HCT116 (cell line): ENCODE results near the gene DPH2. TPM values are rescaled to one million over a fixed set of nuclear protein-coding genes. Genes with fewer than 3 reads are reported as not detected.

Experiments used
- ATAC-seq: fragments of 200-7000 bp; cut with Tn5 transposase; 2 replicates; pipeline ENCODE4 v1.9.1; 2020; ENCODE audit warnings: mild to moderate bottlenecking, moderate library complexity
- BruUV-seq: library from RNA; stranded (reverse); fragments of 400-500 nt; replicated peaks from 2 replicates; lab custom pipeline; 2021; lab: Mats Ljungman, UMichigan
- CTCF ChIA-PET: fragments of 300-600 bp; sonication (Branson Sonifier 250); formaldehyde crosslinking; loops from one replicate; lab custom pipeline; 2021; ENCODE audit warnings: antibody characterized with exemption; lab: Charles Lee
- POLR2A ChIA-PET: fragments of 300-600, 350-600 bp; sonication (Branson Sonifier 250); formaldehyde crosslinking; loops from one replicate; lab custom pipeline; 2021; ENCODE audit warnings: antibody characterized with exemption; lab: Charles Lee
- RAD21 ChIA-PET, 2 experiments: fragments of 300-600 bp; sonication (Branson Sonifier 250); formaldehyde crosslinking; loops; one replicate each; lab custom pipeline; 2023; ENCODE audit warnings: low total read pairs in 2 of 2; ENCODE audit not compliant: uncharacterized antibody in 2 of 2, unreplicated experiment in 2 of 2, low non-redundant PET in 1 of 2; lab: Charles Lee
- DNase-seq: peaks from one replicate; pipeline ENCODE4 v3.0.0-alpha.2; 2010; ENCODE audit warnings: low read depth, low spot score
- H2AFZ ChIP-seq: fragments of 200-600 bp; shearing (Covaris generic), sonication (generic); 2 replicates; pipeline ENCODE4 v1.6.1; 2017; ENCODE audit warnings: low read depth, mixed run types, mixed read lengths, antibody characterized with exemption, low read length; ENCODE audit not compliant: poor library complexity, severe bottlenecking
- H3K27ac ChIP-seq: 2 replicates; pipeline ENCODE4 v1.5.1; 2012; ENCODE audit warnings: low read depth, low read length
- H3K27me3 ChIP-seq: fragments of 200-600 bp; sonication (generic); 2 replicates; pipeline ENCODE4 v1.6.1; 2016; ENCODE audit warnings: mixed run types, low read length, mixed read lengths; ENCODE audit not compliant: insufficient read depth
- H3K36me3 ChIP-seq, 2 experiments: fragments of 200-500 bp in 1 of 2; fragments of 200-600 bp in 1 of 2; sonication (Bioruptor generic) in 1 of 2; sonication (generic) in 1 of 2; 2 replicates each; pipeline versions ENCODE4 v1.5.1 to v1.6.1; 2014 to 2016; ENCODE audit warnings: low read length in 2 of 2, inconsistent platforms in 1 of 2, mixed read lengths in 1 of 2, mixed run types in 1 of 2; ENCODE audit not compliant: insufficient read depth in 2 of 2, control insufficient read depth in 1 of 2
- H3K4me1 ChIP-seq, 2 experiments: fragments of 200-600 bp in 1 of 2; sonication (generic) in 1 of 2; 2 replicates each; pipeline versions ENCODE4 v1.5.1 to v1.6.1; 2012 to 2017; ENCODE audit warnings: low read length in 2 of 2, inconsistent platforms in 1 of 2, mild to moderate bottlenecking in 1 of 2, mixed read lengths in 1 of 2, mixed run types in 1 of 2, moderate library complexity in 1 of 2; ENCODE audit not compliant: insufficient read depth in 2 of 2, control insufficient read depth in 1 of 2
- H3K4me2 ChIP-seq: fragments of 200-600 bp; sonication (generic); 2 replicates; pipeline ENCODE4 v1.6.1; 2017; ENCODE audit warnings: mixed run types, low read length, mixed read lengths
- H3K4me3 ChIP-seq, 2 experiments: fragments of 200-600 bp in 1 of 2; sonication (generic) in 1 of 2; replicated peaks in 1 of 2; 2 replicates each; pipeline ENCODE4 v1.5.1; 2011 to 2016; ENCODE audit warnings: low read length in 2 of 2, control low read depth in 1 of 2, low read depth in 1 of 2, mild to moderate bottlenecking in 1 of 2, mixed read lengths in 1 of 2, mixed run types in 1 of 2
- H3K79me2 ChIP-seq: fragments of 200-600 bp; sonication (generic); 2 replicates; pipeline ENCODE4 v1.6.1; 2017; ENCODE audit warnings: mild to moderate bottlenecking, mixed run types, low read length, moderate library complexity, mixed read lengths; ENCODE audit not compliant: insufficient read depth
- H3K9ac ChIP-seq: fragments of 200-600 bp; sonication (generic); 2 replicates; pipeline ENCODE4 v1.6.1; 2016; ENCODE audit warnings: low read length, mixed read lengths
- H3K9me2 ChIP-seq: fragments of 200-600 bp; sonication (generic), shearing (Covaris generic); 2 replicates; pipeline ENCODE4 v1.6.1; 2017; ENCODE audit warnings: mixed run types, mild to moderate bottlenecking, moderate library complexity; ENCODE audit not compliant: insufficient read depth
- H3K9me3 ChIP-seq, 2 experiments: fragments of 200-500 bp in 1 of 2; fragments of 200-600 bp in 1 of 2; sonication (Bioruptor generic) in 1 of 2; sonication (generic) in 1 of 2; 2 replicates each; pipeline ENCODE4 v1.6.1; 2014 to 2017; ENCODE audit warnings: low read length in 2 of 2, mixed read lengths in 2 of 2, inconsistent platforms in 1 of 2, low read depth in 1 of 2, mild to moderate bottlenecking in 1 of 2, mixed run types in 1 of 2, moderate library complexity in 1 of 2; ENCODE audit not compliant: control insufficient read depth in 1 of 2, insufficient read depth in 1 of 2
- H4K20me1 ChIP-seq: fragments of 200-600 bp; sonication (generic), shearing (Covaris generic); 2 replicates; pipeline ENCODE4 v1.6.1; 2017; ENCODE audit warnings: mixed run types, mild to moderate bottlenecking, moderate library complexity; ENCODE audit not compliant: insufficient read depth
- EGR1 ChIP-seq: IDR thresholded peaks from 2 replicates; pipeline ENCODE4 v1.6.1; 2012; ENCODE audit warnings: low read depth
- ELF1 ChIP-seq: IDR thresholded peaks from 2 replicates; pipeline ENCODE4 v1.6.1; 2012; ENCODE audit warnings: low read depth, borderline replicate concordance
- EZH2 ChIP-seq: fragments of 200-600 bp; sonication (generic); IDR thresholded peaks from 2 replicates; pipeline ENCODE4 v1.6.1; 2017; ENCODE audit warnings: antibody characterized with exemption, mixed run types
- FOSL1 ChIP-seq: IDR thresholded peaks from 2 replicates; pipeline ENCODE4 v1.6.1; 2012; ENCODE audit warnings: low read depth
- JUND ChIP-seq: IDR thresholded peaks from 2 replicates; pipeline ENCODE4 v1.6.1; 2012
- POLR2A ChIP-seq: IDR thresholded peaks from 2 replicates; pipeline ENCODE4 v1.7.0; 2011; ENCODE audit warnings: borderline replicate concordance; ENCODE audit not compliant: insufficient read depth, insufficient read length; ENCODE audit errors: extremely low read depth
- POLR2AphosphoS5 ChIP-seq: IDR thresholded peaks from 2 replicates; pipeline ENCODE4 v1.6.1; 2011; ENCODE audit warnings: mild to moderate bottlenecking, low read depth, low read length, moderate library complexity
- SIN3A ChIP-seq: IDR thresholded peaks from 2 replicates; pipeline ENCODE4 v1.6.1; 2012; ENCODE audit warnings: low read depth
- SP1 ChIP-seq: IDR thresholded peaks from 2 replicates; pipeline ENCODE4 v1.6.1; 2012; ENCODE audit warnings: low read depth
- SRF ChIP-seq: IDR thresholded peaks from 2 replicates; pipeline ENCODE4 v1.6.1; 2012; ENCODE audit warnings: low read depth
- TCF7L2 ChIP-seq: IDR thresholded peaks from 2 replicates; pipeline ENCODE4 v1.7.0; 2011; ENCODE audit warnings: borderline replicate concordance, inconsistent platforms; ENCODE audit not compliant: insufficient read depth, insufficient read length; ENCODE audit errors: extremely low read depth
- ZNF274 ChIP-seq: fragments of 200-500 bp; sonication (Bioruptor generic); IDR thresholded peaks from 2 replicates; pipeline ENCODE4 v1.6.1; 2014; ENCODE audit warnings: mild to moderate bottlenecking, low read depth, low read length, inconsistent platforms
- intact Hi-C: fragments of 100-400 bp; cut with micrococcal nuclease; formaldehyde crosslinking; loops from 2 replicates; pipeline ENCODE4 v1.10.0; 2022
- total RNA-seq: library from RNA; stranded (reverse); gene quantifications from one replicate; pipeline ENCODE4 v1.2.1, GENCODE V29; 2021; ENCODE audit not compliant: unreplicated experiment
- TF ChIP-seq, protein P1 (sequence below): IDR thresholded peaks from 2 replicates; pipeline ENCODE4 v1.6.1; 2012
- TF ChIP-seq, protein P2 (sequence below), 3 experiments: fragments of 200-600 bp in 1 of 3; sonication (generic) in 1 of 3; IDR thresholded peaks in 2 of 3; conservative IDR thresholded peaks in 1 of 3; 2 replicates each; pipeline ENCODE4 v1.5.1; 2012 to 2017; ENCODE audit warnings: low read depth in 2 of 3, low read length in 2 of 3, antibody characterized with exemption in 1 of 3, borderline replicate concordance in 1 of 3, control low read depth in 1 of 3, mild to moderate bottlenecking in 1 of 3, mixed read lengths in 1 of 3, mixed run types in 1 of 3, moderate library complexity in 1 of 3; ENCODE audit not compliant: insufficient read depth in 1 of 3

Gene DPH2
- total RNA-seq, 1 experiment from 2014 or later: 53.2 TPM

DNA sequence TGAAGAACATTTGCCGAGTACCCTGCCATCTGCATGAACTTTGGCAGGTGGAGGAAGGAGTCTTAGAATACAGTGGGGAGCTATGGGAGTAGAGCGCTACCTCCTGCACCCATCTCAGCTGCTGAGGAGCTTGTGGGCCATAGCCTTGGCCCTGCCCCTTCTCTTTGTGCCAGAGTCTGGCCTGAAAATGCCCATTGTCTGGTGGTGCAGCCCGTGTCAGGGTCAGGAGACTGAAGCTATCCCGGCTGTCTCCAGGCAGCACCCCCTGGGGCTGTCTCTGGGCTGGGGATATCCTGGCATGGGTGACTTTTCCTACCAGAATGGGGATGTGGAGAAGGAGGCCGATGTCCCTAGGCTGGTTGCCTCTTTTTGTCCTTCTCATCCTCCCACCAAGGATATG, 15.8 kb upstream of the DPH2 start:
- no peaks in the 10 kb centered on the region for H4K20me1 ChIP-seq
- ATAC-seq (no peak), DNase-seq (no peak)
- H3K9me3 ChIP-seq: no peaks in the 10 kb centered on the region
- H3K27me3 ChIP-seq: no peaks in the 10 kb centered on the region
- no peaks in the 10 kb centered on the region for H3K79me2 ChIP-seq
- TF ChIP-seq ZNF274 (no peak), SRF (no peak), SIN3A (no peak), EGR1 (no peak), JUND (no peak), TCF7L2 (no peak), POLR2A (no peak), EZH2 (no peak), FOSL1 (no peak), SP1 (no peak), ELF1 (no peak), POLR2AphosphoS5 (no peak)
- TF ChIP-seq, protein P1, sequence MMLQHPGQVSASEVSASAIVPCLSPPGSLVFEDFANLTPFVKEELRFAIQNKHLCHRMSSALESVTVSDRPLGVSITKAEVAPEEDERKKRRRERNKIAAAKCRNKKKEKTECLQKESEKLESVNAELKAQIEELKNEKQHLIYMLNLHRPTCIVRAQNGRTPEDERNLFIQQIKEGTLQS: no peak
- TF ChIP-seq, protein P2, sequence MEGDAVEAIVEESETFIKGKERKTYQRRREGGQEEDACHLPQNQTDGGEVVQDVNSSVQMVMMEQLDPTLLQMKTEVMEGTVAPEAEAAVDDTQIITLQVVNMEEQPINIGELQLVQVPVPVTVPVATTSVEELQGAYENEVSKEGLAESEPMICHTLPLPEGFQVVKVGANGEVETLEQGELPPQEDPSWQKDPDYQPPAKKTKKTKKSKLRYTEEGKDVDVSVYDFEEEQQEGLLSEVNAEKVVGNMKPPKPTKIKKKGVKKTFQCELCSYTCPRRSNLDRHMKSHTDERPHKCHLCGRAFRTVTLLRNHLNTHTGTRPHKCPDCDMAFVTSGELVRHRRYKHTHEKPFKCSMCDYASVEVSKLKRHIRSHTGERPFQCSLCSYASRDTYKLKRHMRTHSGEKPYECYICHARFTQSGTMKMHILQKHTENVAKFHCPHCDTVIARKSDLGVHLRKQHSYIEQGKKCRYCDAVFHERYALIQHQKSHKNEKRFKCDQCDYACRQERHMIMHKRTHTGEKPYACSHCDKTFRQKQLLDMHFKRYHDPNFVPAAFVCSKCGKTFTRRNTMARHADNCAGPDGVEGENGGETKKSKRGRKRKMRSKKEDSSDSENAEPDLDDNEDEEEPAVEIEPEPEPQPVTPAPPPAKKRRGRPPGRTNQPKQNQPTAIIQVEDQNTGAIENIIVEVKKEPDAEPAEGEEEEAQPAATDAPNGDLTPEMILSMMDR (IDR thresholded peaks at IDR 0.05 in 2 of 3, conservative IDR thresholded peaks at IDR 0.05 in 1 of 3; ENCODE audit: borderline replicate concordance in 1 of 3, insufficient read depth in 1 of 3, low read depth in 2 of 3, low read length in 2 of 3): no peak
- no peak overlapping the region for H3K9ac ChIP-seq
- RAD21 ChIA-PET: no interaction called here
- POLR2A ChIA-PET: no interaction called here
- H3K4me2 ChIP-seq: no peak overlapping the region
- intact Hi-C loops: no loop called here
- CTCF ChIA-PET: no interaction called here
- no peaks in the 10 kb centered on the region for H3K4me1 ChIP-seq
- H3K27ac ChIP-seq: no peak overlapping the region
- H3K9me2 ChIP-seq: no peaks in the 10 kb centered on the region
- no peak overlapping the region for H3K4me3 ChIP-seq
- BruUV-seq: no TSS peak
- no peak overlapping the region for H2AFZ ChIP-seq
- 0 out of 4 replicates have a peak, but pooled peaks cover 3 to 4% of the 10 kb centered on the region in 2 experiments for H3K36me3 ChIP-seq
